ENCODE measurements around the gene KDSR. TPM values are rescaled to one million over a fixed set of nuclear protein-coding genes. Genes with fewer than 3 reads are reported as not detected.

KDSR gene
- total RNA-seq, 2 donors from 2014 or later = 32.6 to 42.8 TPM

- intact Hi-C loops (cut with DNase I, micrococcal nuclease) = no loop called here
- DNase-seq = no peak
- no peak for ATAC-seq
Observed at GRCh38 chr18:63313396-63313917, 53.5 kb downstream of the KDSR start.

- ATAC-seq = no peak
- intact Hi-C loops (cut with DNase I, micrococcal nuclease) = no loop called here
- DNase-seq = no peak
Observed at GRCh38 chr18:63312737-63313395, 54.1 kb downstream of the KDSR start.

- intact Hi-C loops (cut with DNase I, micrococcal nuclease) = no loop called here
- no peak for ATAC-seq
- no peak for DNase-seq
Observed at GRCh38 chr18:63312019-63312409, 55.0 kb downstream of the KDSR start.

- no peak for ATAC-seq
- intact Hi-C loops (cut with DNase I, micrococcal nuclease) = no loop called here
Observed at GRCh38 chr18:63311118-63312018, 55.6 kb downstream of the KDSR start.

GRCh38 chr18:63309422-63309821, 57.6 kb downstream of the KDSR start:
- no peak for DNase-seq
- intact Hi-C loops (cut with DNase I, micrococcal nuclease) = no loop called here
- ATAC-seq = no peak

More at GRCh38 chr18:63311118-63312018, 55.6 kb downstream of the KDSR start:
- no peak for DNase-seq

GRCh38 chr18:63307551-63308200, 59.3 kb downstream of the KDSR start:
- ATAC-seq (no peak), DNase-seq (no peak)
- intact Hi-C loops (cut with DNase I, micrococcal nuclease) = no loop called here

- DNase-seq (no peak), ATAC-seq (no peak)
- intact Hi-C loops (cut with DNase I, micrococcal nuclease) = no loop called here
Observed at GRCh38 chr18:63306819-63307550, 60.0 kb downstream of the KDSR start.

GRCh38 chr18:63306249-63306648, 60.8 kb downstream of the KDSR start:
- no peak for DNase-seq
- ATAC-seq = no peak
- intact Hi-C loops (cut with DNase I, micrococcal nuclease) = no loop called here

- ATAC-seq (no peak), DNase-seq (no peak)
- intact Hi-C loops (cut with DNase I, micrococcal nuclease) = no loop called here
Observed at GRCh38 chr18:63303547-63303946, 63.5 kb downstream of the KDSR start.

GRCh38 chr18:63302636-63303405, 64.2 kb downstream of the KDSR start:
- DNase-seq (no peak), ATAC-seq (no peak)
- intact Hi-C loops (cut with DNase I, micrococcal nuclease) = no loop called here

GRCh38 chr18:63302220-63302619, 64.8 kb downstream of the KDSR start:
- ATAC-seq (no peak), DNase-seq (no peak)
- intact Hi-C loops (cut with DNase I, micrococcal nuclease) = no loop called here

- no peak for ATAC-seq
- DNase-seq = no peak
- intact Hi-C loops (cut with DNase I, micrococcal nuclease) = no loop called here
Observed at GRCh38 chr18:63301434-63301833, 65.6 kb downstream of the KDSR start.

GRCh38 chr18:63299837-63300745, 66.9 kb downstream of the KDSR start:
- intact Hi-C loops (cut with DNase I, micrococcal nuclease) = no loop called here
- ATAC-seq (no peak), DNase-seq (no peak)

GRCh38 chr18:63298400-63299365, 68.3 kb downstream of the KDSR start:
- ATAC-seq = no peak
- intact Hi-C loops (cut with DNase I, micrococcal nuclease) = no loop called here
- DNase-seq = no peak

- no peak for DNase-seq
Observed at GRCh38 chr18:63297687-63298399, 69.2 kb downstream of the KDSR start.

GRCh38 chr18:63293935-63294334, 73.1 kb downstream of the KDSR start:
- intact Hi-C loops (cut with DNase I, micrococcal nuclease) = no loop called here
- DNase-seq (no peak), ATAC-seq (no peak)

More at GRCh38 chr18:63297687-63298399, 69.2 kb downstream of the KDSR start:
- no peak for ATAC-seq
- intact Hi-C loops (cut with DNase I, micrococcal nuclease) = no loop called here

Data from left colon (tissue), 2 donors.